SW480 (cell line): ENCODE measurements around the gene SARDH.
"Not testable (repeated sequence)": the region's sequence is repeated elsewhere in the genome, so short reads cannot be mapped to it uniquely, and the experiment has no call there.

ENCODE experiments used
- DNase-seq: peaks from one replicate; pipeline ENCODE4 v3.0.0-alpha.2; 2016; ENCODE audit warnings: low spot score

Gene SARDH

DNA sequence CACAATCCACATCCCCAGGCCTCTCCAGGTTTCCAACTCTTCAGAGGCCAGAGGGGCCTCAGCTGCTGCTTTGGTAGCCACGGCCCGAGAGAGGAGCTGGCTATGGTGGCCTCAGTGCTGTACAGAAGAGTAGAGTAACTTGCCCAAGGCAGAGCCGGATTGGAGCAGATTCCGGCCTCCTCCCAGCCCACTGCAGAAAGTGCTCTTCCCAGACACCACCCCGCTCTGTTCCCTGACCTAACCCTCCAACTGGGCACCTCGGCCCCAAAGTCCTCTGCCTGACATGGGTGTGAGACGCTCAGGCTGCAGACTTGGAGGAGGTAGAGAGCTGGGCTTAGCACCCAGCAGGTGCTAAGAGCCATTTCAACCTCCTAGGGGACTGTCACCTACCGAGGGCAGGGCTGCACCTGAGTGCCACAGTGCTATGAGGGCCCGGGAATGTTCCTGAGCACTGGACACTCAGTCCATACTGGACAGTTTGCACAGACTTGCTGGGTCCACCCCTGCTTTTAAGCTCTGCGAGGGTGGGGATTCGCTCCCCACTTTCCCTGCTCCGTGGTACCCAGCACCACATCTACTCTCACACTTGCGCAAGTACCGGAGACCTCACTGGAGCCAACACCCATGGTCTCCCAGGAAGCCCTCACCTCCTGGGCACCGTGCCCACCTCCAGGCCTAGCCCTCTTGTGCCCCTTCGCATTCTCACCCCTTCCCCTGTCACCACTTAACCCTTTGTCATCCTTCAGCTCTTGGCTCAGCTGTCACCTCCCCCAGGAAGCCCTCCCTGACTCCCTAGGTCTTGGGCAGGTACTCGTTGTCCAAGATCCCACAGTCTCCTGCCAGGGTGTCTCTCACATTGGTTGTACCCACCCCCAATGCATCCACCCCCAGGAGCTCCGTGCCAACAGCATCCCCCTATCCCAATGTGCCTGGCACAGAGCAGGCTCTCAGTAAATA, 52.2 kb downstream of the SARDH start:
- DNase-seq = no peak

GRCh38 chr9:133684936-133685361, 53.2 kb downstream of the SARDH start:
- no peak for DNase-seq

DNA sequence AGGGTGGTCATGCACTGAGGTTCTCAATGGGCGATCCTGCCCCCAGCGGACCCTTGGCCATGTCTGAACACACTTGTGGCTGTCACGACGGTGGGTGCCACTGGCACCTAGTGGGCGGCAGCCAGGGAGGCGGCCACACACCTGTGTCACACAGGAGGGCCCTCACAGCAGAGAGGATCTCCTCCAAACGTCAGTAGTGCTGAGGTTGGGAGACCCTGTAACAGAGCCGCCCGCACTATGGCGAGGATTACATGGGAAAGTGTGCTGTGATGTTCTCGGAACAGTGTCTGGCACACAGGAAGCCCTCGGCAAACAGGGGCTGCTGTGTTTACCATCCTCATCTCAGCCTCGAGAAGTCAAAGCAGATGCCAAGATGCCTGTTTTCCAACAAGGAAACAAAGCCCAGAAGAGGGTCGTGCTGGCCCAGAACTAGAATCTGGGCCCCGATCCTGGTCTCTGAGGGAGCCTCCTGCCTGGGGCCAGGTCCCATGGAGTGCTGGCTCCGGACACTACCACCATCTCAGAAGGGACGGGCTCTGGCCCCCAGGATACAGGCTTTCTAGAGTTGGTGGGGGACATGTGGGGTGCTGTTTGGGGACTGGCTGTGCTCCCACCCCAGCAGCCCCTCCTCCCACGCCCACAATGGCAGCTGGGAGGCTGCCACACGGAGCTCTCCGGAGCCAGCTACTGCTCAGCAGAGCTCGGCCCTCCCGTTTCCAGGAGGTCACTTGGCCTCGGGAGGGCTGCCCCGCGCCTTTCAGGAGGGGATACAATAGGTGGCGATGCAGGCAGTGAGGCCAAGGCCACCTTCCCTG, 53.8 kb downstream of the SARDH start:
- DNase-seq = no peak

- no peak for DNase-seq
Observed at GRCh38 chr9:133683586-133684120, 54.5 kb downstream of the SARDH start.

- DNase-seq = no peak
Observed at GRCh38 chr9:133682818-133683585, 55.1 kb downstream of the SARDH start.

DNA sequence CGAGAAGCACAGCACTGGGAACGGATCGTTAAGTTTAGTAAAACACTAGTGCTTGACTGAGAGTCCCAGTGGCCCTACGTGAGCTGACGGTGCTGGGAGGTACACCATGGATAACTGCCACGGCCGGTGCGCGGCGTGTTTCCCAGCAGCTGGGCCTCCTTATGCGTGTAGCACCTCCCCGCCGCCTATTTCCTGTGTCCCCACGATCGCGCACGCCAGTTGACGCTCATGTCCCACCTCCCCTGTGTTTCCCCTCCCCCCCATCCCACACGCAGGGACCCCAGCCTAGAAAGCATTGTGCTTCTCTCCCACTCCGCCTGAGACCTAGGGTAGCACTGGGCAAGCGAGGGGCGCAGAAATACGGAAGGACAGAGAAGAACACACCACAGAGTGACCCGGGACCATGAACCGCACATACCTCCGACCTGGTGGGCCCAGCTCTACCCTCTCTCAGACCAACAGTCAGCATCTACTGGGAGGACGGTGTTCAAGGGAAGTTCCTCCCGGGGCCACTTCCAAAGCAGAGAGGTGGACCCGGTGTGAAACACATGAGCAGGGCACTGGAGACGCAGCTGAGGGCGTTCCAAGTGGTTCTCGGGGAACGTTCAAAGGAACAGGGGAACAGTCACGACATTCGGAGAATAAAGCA, 56.4 kb downstream of the SARDH start:
- no peak for DNase-seq

GRCh38 chr9:133680976-133681657, 57.0 kb downstream of the SARDH start:
- no peak for DNase-seq

DNA sequence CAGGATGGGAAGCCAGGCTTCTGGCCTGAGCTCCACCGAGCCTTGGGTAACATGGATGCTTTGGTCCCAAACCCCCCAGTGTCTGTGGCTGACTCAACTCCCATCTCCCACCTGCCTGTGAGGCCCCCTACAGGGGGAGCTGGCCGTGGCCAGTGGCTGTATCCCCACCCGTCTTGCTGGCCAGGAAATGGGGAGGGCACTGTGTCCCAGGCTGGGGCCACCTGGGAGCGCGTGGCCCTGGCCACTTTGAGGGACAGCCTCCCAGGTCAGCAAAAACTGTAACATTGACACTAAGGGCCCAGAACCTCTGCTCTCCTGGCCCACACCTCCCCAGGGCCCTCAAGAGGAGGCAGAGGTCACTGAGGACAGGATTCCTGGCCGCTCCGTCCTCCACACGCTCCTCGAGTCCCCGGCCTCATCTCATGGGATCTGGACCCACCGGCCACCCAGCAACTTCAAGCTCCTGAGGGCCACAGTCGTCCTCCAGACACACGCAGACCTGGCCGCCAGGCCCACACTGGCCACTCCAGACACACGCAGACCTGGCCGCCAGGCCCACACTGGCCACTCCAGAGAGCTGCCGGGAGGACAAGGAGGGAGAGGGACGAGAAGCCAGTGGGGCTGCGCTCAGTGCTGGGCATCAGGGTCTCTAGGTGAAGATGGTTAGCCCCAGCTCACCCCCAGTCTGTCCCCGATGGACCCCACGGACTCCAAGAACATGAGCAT, 57.7 kb downstream of the SARDH start:
- DNase-seq = no peak

DNA sequence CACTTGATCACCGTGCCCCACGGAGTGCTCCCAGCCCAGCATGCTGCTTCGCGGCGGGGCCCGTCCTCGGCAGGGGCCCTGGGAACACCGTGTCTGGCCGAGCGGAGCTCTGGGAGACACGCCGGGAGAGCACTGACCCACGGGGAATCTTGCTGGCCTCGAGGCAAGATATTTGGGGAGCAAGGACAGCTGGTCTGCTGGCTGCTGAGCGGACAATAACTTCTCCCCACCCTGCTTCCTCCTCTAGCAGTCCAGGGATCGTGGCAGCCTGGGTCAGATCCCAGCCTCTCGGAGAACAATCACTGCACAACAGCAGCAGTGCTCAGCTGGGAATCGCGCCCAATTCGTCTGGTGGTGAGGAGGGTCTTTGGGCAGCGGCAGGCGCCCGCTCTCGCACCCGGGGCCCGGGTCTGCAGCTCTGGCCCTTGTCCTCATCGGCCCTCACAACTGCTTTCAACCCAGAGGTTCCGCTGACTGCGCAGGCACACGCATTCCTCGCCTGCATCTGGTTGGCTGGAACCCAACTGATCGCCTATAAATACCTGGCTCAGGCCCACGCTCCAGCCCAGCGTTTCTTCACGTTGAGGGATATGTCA, 58.6 kb downstream of the SARDH start:
- no peak for DNase-seq

GRCh38 chr9:133679056-133679455, 59.1 kb downstream of the SARDH start:
- DNase-seq = no peak

- DNase-seq = no peak
Observed at GRCh38 chr9:133677126-133678010, 60.8 kb downstream of the SARDH start.

DNA sequence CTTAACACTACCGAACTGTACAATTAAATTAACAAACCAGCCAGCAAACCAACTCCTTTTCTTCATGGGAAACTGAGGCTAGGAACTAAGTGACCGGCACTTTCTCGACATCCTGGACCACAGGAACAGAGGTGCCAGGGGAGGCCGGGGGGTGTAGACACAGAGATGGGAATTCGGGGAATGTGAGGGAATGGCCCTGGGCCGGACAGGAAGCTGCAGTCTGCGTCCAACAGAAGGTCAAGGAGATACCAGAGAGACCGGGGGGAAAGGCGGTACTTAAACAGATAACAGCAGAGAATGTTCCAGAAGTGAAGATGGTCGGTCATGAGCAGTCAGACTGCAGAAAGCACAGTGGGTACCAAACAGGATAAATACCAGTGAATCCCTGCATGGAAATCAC, 61.7 kb downstream of the SARDH start:
- DNase-seq = no peak

DNA sequence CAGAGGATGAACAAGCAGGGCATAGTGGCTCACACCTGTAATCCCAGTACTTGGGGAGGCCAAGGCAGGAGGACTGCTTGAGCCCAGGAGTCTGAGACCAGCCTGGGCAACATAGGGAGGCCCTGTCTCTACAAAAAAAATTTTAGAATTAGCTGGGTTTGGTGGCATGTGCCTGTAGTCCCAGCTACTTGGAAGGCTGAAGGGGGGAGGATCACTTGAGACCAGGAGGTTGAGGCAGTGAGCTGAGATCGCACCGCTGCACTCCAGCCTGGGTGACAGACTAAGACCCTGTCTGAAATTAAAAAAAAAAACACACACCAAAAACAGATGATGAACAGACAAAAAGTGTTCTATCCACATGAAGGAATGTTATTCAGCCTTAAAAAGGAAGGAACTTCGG, 62.4 kb downstream of the SARDH start:
- DNase-seq = not testable (repeated sequence)

- no peak for DNase-seq
Observed at GRCh38 chr9:133674091-133674490, 64.1 kb downstream of the SARDH start.

DNA sequence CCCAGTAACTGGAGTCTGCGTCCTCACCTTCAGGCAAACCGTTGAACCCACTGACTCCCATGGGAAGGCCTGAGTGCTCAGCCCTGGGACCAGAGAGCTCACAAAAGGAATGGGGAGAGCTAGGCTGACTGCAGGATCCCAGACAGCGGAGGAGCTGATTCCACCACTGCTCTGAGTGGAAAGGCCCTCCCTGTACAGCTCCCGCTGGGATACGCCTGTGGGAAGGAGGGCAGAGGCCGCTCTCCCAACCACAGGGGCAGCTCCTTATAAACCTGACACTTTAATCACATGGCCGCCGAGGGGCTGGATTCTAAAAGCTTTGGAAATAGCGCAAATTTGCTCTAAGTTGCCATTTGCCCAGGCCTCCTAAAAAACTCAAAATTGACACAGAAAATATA, 64.9 kb downstream of the SARDH start:
- no peak for DNase-seq

- DNase-seq = no peak
Observed at GRCh38 chr9:133672503-133673257, 65.5 kb downstream of the SARDH start.

DNA sequence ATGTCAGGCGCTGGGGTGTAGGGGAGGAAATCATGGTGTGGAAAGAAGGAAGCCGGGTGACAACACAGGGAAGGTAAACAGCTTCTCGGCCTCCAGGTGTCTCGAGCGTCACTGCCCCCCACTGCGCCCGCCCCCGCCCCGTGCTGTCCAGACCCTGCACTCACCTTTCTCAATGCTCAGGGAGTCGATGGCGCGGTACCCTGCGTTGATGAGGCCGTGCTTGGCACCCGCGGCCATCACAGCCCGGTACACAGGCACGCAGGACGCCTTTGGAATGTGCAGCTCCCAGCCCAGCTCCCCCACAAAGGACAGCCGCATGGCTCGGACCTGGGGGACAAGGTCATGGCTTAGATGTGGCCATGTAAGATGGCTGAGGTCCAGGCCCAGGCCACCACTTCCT, 66.8 kb downstream of the SARDH start:
- no peak for DNase-seq

DNA sequence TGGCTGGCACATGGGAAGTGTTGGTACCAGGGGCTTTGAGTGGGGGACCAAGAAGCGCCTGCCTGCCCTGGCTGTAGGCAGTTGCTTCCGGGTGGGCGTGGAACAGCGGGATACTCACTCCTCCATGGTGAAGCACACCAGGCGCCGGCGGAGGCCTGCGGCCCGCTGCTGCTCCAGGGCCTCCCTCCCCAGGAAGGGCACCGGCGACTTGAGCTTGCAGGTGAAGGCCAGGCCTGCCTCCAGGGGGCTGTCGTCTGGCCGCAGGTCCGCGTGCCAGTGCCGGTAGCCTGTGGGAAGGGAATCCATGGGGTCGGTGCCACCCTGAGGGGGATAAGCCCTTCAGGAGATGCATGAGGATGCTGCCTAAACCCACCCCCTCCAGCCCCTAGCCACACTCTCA, 67.7 kb downstream of the SARDH start:
- no peak for DNase-seq
